HUES6 (cell line): Measurements from ENCODE around the gene FADS3.
"Not testable (repeated sequence)": the region's sequence is repeated elsewhere in the genome, so short reads cannot be mapped to it uniquely, and the experiment has no call there.

Experiments
- H3K27ac ChIP-seq: 2 replicates; pipeline ENCODE4 v1.7.0; 2013; ENCODE audit warnings: low read depth, mild to moderate bottlenecking, low read length, inconsistent platforms
- H3K27me3 ChIP-seq: 2 replicates; pipeline ENCODE4 v1.6.1; 2013; ENCODE audit warnings: low read length; ENCODE audit not compliant: control insufficient read depth, insufficient read depth
- H3K36me3 ChIP-seq: 2 replicates; pipeline ENCODE4 v1.6.1; 2013; ENCODE audit warnings: low read length; ENCODE audit not compliant: control insufficient read depth, insufficient read depth
- H3K4me1 ChIP-seq: 2 replicates; pipeline ENCODE4 v1.6.1; 2013; ENCODE audit warnings: low read length; ENCODE audit not compliant: control insufficient read depth, insufficient read depth
- H3K4me3 ChIP-seq: 2 replicates; pipeline ENCODE4 v1.5.1; 2013; ENCODE audit warnings: low read depth, low read length
- H3K9ac ChIP-seq: one replicate; pipeline ENCODE4 v1.6.1; 2013; ENCODE audit warnings: mild to moderate bottlenecking, low read length
- H3K9me3 ChIP-seq: 2 replicates; pipeline ENCODE4 v1.6.1; 2013; ENCODE audit warnings: low read depth, low read length; ENCODE audit not compliant: control insufficient read depth, insufficient read depth

FADS3 gene

GRCh38 chr11:61885784-61886580 lies 5.4 kb downstream of the FADS3 start:
- no peak overlapping the region for H3K27ac ChIP-seq
- peaks cover 24% of the 10 kb centered on the region for H3K4me1 ChIP-seq
- no peak overlapping the region for H3K9ac ChIP-seq
- no peaks in the 10 kb centered on the region; the same call in 1 of the 2 replicates for H3K36me3 ChIP-seq
- peaks cover 7% of the 10 kb centered on the region; the same call in 1 of the 2 replicates for H3K9me3 ChIP-seq
- no peaks in the 10 kb centered on the region for H3K27me3 ChIP-seq
- H3K4me3 ChIP-seq = no peak overlapping the region

DNA sequence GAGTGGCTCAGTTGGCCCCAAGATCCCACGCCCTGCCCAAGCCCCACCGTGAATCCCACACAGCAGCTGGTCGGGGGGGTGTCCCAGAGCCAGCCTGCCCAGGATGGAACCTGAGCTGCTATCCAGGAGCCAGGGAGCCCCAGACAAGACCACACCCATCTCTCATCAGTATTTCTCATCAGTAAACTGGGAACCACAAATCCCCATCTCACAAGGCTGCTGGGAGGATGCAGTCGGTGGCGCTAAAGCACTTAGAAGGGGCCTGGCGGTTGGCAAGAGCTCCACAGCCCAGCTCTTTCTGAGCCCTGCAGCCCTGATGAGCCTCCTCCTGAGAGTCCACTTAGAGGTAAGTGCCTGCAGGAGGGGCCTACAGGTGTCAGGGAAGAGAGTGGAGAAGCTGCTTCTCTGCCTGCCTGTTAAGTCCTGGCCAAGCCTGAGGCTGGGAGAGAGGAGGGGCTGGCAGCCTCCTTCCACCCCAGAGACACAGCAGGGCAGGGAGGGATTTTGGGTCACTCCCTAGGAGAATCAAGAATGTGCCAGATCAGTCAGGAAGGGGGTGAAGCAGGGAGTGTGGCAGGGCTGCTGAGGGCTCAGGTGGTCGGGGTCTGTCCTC lies 6.1 kb downstream of the FADS3 start:
- Histone ChIP-seq H3K4me1 (peaks cover 19% of the 10 kb centered on the region), H3K9me3 (peaks cover 7% of the 10 kb centered on the region; the same call in 1 of the 2 replicates), H3K4me3 (no peak overlapping the region), H3K27ac (no peak overlapping the region), H3K27me3 (no peaks in the 10 kb centered on the region), H3K36me3 (no peaks in the 10 kb centered on the region; the same call in 1 of the 2 replicates), H3K9ac (no peak overlapping the region)

GRCh38 chr11:61883947-61884346 lies 7.4 kb downstream of the FADS3 start:
- H3K9me3 ChIP-seq = peaks cover 7% of the 10 kb centered on the region; the same call in 1 of the 2 replicates
- H3K4me1 ChIP-seq = peaks cover 27% of the 10 kb centered on the region
- no peaks in the 10 kb centered on the region for H3K27me3 ChIP-seq
- no peak overlapping the region for H3K9ac ChIP-seq
- peaks cover 2% of the 10 kb centered on the region; the same call in 1 of the 2 replicates for H3K36me3 ChIP-seq
- no peak overlapping the region for H3K27ac ChIP-seq
- H3K4me3 ChIP-seq = no peak overlapping the region

GRCh38 chr11:61883327-61883726 lies 8.0 kb downstream of the FADS3 start:
- no peak overlapping the region for H3K9ac ChIP-seq
- H3K9me3 ChIP-seq = peaks cover 7% of the 10 kb centered on the region; the same call in 1 of the 2 replicates
- H3K4me3 ChIP-seq = no peak overlapping the region
- no peak overlapping the region for H3K27ac ChIP-seq
- peaks cover 2% of the 10 kb centered on the region; the same call in 1 of the 2 replicates for H3K36me3 ChIP-seq
- H3K27me3 ChIP-seq = no peaks in the 10 kb centered on the region
- peaks cover 27% of the 10 kb centered on the region for H3K4me1 ChIP-seq

GRCh38 chr11:61882879-61883278 lies 8.5 kb downstream of the FADS3 start:
- no peak overlapping the region for H3K27ac ChIP-seq
- H3K36me3 ChIP-seq = peaks cover 7% of the 10 kb centered on the region; the same call in 1 of the 2 replicates
- peaks cover 27% of the 10 kb centered on the region for H3K4me1 ChIP-seq
- H3K4me3 ChIP-seq = no peak overlapping the region
- H3K27me3 ChIP-seq = no peaks in the 10 kb centered on the region
- H3K9me3 ChIP-seq = peaks cover 7% of the 10 kb centered on the region; the same call in 1 of the 2 replicates
- no peak overlapping the region for H3K9ac ChIP-seq

GRCh38 chr11:61882267-61882666 lies 9.1 kb downstream of the FADS3 start:
- not testable (repeated sequence) for H3K4me3 ChIP-seq, H3K27ac ChIP-seq, H3K36me3 ChIP-seq, H3K9me3 ChIP-seq, H3K27me3 ChIP-seq, H3K9ac ChIP-seq
- peaks cover 27% of the 10 kb centered on the region for H3K4me1 ChIP-seq

- Histone ChIP-seq H3K4me1 (peaks cover 27% of the 10 kb centered on the region), H3K9ac (no peak overlapping the region), H3K27ac (no peak overlapping the region), H3K4me3 (no peak overlapping the region), H3K9me3 (no peaks in the 10 kb centered on the region; the same call in 1 of the 2 replicates), H3K36me3 (peaks cover 8% of the 10 kb centered on the region; the same call in 1 of the 2 replicates), H3K27me3 (no peaks in the 10 kb centered on the region)
Measured at GRCh38 chr11:61881397-61881796, 9.9 kb downstream of the FADS3 start.

GRCh38 chr11:61880454-61880853 lies 10.9 kb downstream of the FADS3 start:
- no peak overlapping the region for H3K4me3 ChIP-seq

GRCh38 chr11:61880031-61880430 lies 11.3 kb downstream of the FADS3 start:
- Histone ChIP-seq H3K9ac (no peak overlapping the region), H3K27me3 (no peaks in the 10 kb centered on the region), H3K9me3 (no peaks in the 10 kb centered on the region), H3K4me1 (peaks cover 25% of the 10 kb centered on the region), H3K4me3 (no peak overlapping the region), H3K36me3 (peaks cover 8% of the 10 kb centered on the region; the same call in 1 of the 2 replicates), H3K27ac (no peak overlapping the region)

More at GRCh38 chr11:61880454-61880853, 10.9 kb downstream of the FADS3 start:
- Histone ChIP-seq H3K36me3 (peaks cover 8% of the 10 kb centered on the region; the same call in 1 of the 2 replicates), H3K4me1 (peaks cover 25% of the 10 kb centered on the region), H3K27me3 (no peaks in the 10 kb centered on the region), H3K9me3 (no peaks in the 10 kb centered on the region), H3K27ac (no peak overlapping the region), H3K9ac (no peak overlapping the region)

- Histone ChIP-seq H3K36me3 (peaks cover 8% of the 10 kb centered on the region; the same call in 1 of the 2 replicates), H3K27ac (no peak overlapping the region)
Measured at GRCh38 chr11:61879152-61879551, 12.2 kb downstream of the FADS3 start.

GRCh38 chr11:61875698-61876097 lies 15.6 kb downstream of the FADS3 start:
- Histone ChIP-seq H3K9me3 (no peaks in the 10 kb centered on the region), H3K27me3 (peaks cover 12% of the 10 kb centered on the region), H3K36me3 (peaks cover 8% of the 10 kb centered on the region; the same call in 1 of the 2 replicates), H3K4me1 (peaks cover 32% of the 10 kb centered on the region), H3K9ac (no peak overlapping the region), H3K4me3 (no peak overlapping the region), H3K27ac (no peak overlapping the region)

More at GRCh38 chr11:61879152-61879551, 12.2 kb downstream of the FADS3 start:
- no peak overlapping the region for H3K9ac ChIP-seq
- no peak overlapping the region for H3K4me3 ChIP-seq
- no peaks in the 10 kb centered on the region for H3K9me3 ChIP-seq
- peaks cover 32% of the 10 kb centered on the region for H3K4me1 ChIP-seq
- H3K27me3 ChIP-seq = no peaks in the 10 kb centered on the region
